Activated naive CD4-positive, alpha-beta T cell treated with anti-CD3 and anti-CD28 coated beads, Interleukin-2, amount 10 ng/mL, durations not matched to agents 7 days and 5 days (primary cell): ENCODE measurements around the gene SGTB.
A peak's percentile ranks its signal among the peaks of the same experiment; 100 is the strongest.
"Not testable (repeated sequence)": the region's sequence is repeated elsewhere in the genome, so short reads cannot be mapped to it uniquely, and the experiment has no call there.

ENCODE experiments used
- CTCF ChIA-PET: fragments of 350-600 bp; sonication (Branson Sonifier 250); formaldehyde crosslinking; loops from one replicate; lab custom pipeline; 2021; ENCODE audit warnings: antibody characterized with exemption; lab: Charles Lee
- DNase-seq: peaks from one replicate; pipeline ENCODE4 v3.0.0-alpha.2; 2020
- H3K27ac Mint-ChIP-seq: one replicate; pipeline ENCODE4 v1.8.0; 2021; ENCODE audit warnings: mild to moderate bottlenecking, moderate library complexity, mixed read lengths
- H3K27me3 Mint-ChIP-seq: one replicate; pipeline ENCODE4 v1.8.0; 2021; ENCODE audit warnings: mild to moderate bottlenecking, mixed read lengths
- H3K36me3 Mint-ChIP-seq: one replicate; pipeline ENCODE4 v1.8.0; 2021; ENCODE audit warnings: mixed read lengths
- H3K4me1 Mint-ChIP-seq: one replicate; pipeline ENCODE4 v1.8.0; 2021; ENCODE audit warnings: mixed read lengths
- H3K4me3 Mint-ChIP-seq: one replicate; pipeline ENCODE4 v1.8.0; 2021; ENCODE audit warnings: mild to moderate bottlenecking, moderate library complexity, mixed read lengths
- H3K9me3 Mint-ChIP-seq: one replicate; pipeline ENCODE4 v1.8.0; 2021; ENCODE audit warnings: mixed read lengths

Gene SGTB

DNA sequence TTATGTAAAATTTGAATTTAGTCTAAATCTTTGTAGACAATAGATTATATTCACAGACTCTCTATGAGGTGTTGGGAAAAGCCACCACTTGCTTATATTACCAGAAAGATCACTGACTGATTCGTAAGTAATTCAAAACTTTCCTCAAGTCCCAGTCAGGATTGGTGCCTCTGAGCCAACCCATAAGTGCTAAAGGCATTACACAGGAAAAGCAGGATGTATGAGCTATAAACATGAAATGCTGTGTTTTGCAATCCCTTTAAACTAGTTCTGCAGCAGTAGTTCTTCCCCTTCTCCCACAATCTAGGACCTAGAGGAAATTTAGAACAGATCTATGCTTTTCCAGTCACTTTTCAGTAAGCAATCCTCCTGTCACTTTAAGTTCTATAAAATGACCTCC is 49.1 kb downstream of the SGTB start:
- Mint-ChIP-seq H3K27me3 (no peaks in the 10 kb centered on the region), H3K4me1 (peaks cover 4% of the 10 kb centered on the region), H3K9me3 (no peaks in the 10 kb centered on the region), H3K36me3 (peaks cover 53% of the 10 kb centered on the region), H3K27ac (no peak overlapping the region), H3K4me3 (no peak overlapping the region)
- CTCF ChIA-PET, result no interaction called here
- no peak for DNase-seq

DNA sequence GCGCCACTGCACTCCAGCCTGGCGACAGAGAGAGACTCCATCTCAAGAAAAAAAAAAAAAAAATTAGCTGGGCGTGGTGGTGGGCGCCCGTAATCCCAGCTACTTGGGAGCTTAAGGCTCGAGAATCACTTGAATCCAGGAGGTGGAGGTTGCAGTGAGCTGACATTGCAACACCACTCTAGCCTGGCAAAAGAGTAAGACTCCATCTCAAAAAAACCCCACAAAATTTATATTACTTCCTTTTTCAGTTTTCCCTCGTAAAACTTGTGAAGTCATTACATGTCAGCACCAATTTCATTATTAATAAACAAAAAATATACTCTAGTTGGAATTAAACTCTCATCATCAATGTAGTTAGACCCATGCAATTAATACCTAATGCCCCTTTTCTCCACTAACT is 53.2 kb downstream of the SGTB start:
- H3K36me3 Mint-ChIP-seq, result peaks cover 30% of the 10 kb centered on the region
- no peaks in the 10 kb centered on the region for H3K9me3 Mint-ChIP-seq
- H3K4me1 Mint-ChIP-seq, result no peaks in the 10 kb centered on the region
- H3K27ac Mint-ChIP-seq, result no peak overlapping the region
- no peak overlapping the region for H3K4me3 Mint-ChIP-seq
- no peaks in the 10 kb centered on the region for H3K27me3 Mint-ChIP-seq
- no peak for DNase-seq
- CTCF ChIA-PET, result no interaction called here

DNA sequence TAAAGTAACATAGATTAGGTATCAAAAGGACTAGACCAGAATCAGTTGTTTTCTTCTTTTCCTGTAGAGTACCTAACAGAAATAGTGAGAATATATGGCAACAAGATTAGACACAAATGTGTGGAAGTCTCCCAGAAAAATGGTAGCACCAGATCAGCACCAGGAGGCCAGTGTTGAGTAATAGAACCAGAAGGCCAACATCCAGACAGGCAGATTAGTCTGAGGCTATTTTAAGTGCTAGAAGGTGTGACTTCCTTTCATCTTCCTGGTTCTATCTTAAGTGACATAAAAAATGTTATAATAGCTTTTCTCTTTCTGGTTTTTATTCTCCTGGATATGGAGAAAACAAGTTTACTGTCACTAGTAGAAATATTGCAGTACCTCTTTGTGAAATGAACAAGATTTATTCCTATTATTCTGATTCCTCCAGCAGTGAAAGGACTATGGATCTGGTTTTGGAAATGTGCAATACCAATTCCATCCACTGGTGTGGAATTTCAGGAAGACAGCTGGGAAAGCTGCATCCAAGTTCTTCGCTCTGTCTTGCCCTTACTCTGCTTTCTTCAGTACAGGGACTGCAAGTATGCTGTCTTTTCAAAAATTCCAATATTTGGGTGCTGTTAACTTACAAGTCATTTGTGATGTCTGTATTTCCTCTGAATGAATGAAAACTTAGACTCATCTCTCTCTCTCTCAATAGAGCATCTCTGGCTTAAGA is 57.9 kb downstream of the SGTB start:
- H3K27ac Mint-ChIP-seq, result no peak overlapping the region
- H3K4me1 Mint-ChIP-seq, result no peaks in the 10 kb centered on the region
- H3K36me3 Mint-ChIP-seq, result peaks cover 29% of the 10 kb centered on the region
- no peaks in the 10 kb centered on the region for H3K9me3 Mint-ChIP-seq
- no peak overlapping the region for H3K4me3 Mint-ChIP-seq
- no peak for DNase-seq
- CTCF ChIA-PET, result no interaction called here
- H3K27me3 Mint-ChIP-seq, result no peaks in the 10 kb centered on the region

DNA sequence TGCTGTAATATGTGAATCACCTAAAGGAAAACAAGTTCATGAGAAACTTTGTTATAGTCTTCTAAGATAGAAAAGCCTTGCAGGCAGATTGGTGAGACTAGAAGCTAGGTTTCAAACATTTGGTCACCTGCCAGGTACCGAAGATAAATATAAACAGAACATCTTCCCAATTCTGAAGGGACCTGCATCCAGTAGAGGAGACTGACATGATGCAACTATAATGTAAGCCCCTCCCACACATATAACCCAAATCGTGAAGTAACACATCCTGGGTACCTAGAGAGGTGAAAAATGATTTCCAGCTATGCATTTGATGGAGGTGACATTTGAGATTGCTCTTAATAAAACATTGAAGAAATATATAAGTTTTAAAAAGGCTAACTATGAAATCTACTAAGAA is 67.2 kb downstream of the SGTB start:
- Mint-ChIP-seq H3K36me3 (peaks cover 18% of the 10 kb centered on the region), H3K4me1 (no peaks in the 10 kb centered on the region), H3K4me3 (no peak overlapping the region), H3K27ac (no peak overlapping the region), H3K27me3 (no peaks in the 10 kb centered on the region), H3K9me3 (no peaks in the 10 kb centered on the region)
- DNase-seq, result no peak
- CTCF ChIA-PET, result no interaction called here

DNA sequence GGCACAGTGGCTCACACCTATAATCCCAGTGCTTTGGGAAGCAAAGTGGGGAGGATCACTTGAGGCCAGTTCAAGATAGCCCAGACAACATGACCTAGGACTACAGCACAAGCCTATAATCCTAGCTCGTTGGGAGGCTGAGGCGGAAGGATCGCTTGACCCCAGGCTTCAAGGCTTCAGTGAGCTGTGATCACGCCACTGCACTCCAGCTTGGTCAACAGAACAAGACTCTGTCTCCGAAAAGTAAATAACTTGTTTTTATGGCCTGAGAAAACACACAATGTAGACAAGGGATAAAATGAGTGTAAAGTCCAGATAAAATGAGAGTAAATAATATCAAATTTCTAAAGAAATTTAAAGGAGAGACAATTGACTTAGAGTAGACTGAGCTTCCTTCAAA is 70.8 kb downstream of the SGTB start:
- no peak overlapping the region for H3K4me3 Mint-ChIP-seq
- H3K9me3 Mint-ChIP-seq, result no peaks in the 10 kb centered on the region
- no peaks in the 10 kb centered on the region for H3K4me1 Mint-ChIP-seq
- DNase-seq, result no peak
- H3K36me3 Mint-ChIP-seq, result peaks cover 15% of the 10 kb centered on the region
- no peaks in the 10 kb centered on the region for H3K27me3 Mint-ChIP-seq
- no peak overlapping the region for H3K27ac Mint-ChIP-seq
- CTCF ChIA-PET, result no interaction called here

DNA sequence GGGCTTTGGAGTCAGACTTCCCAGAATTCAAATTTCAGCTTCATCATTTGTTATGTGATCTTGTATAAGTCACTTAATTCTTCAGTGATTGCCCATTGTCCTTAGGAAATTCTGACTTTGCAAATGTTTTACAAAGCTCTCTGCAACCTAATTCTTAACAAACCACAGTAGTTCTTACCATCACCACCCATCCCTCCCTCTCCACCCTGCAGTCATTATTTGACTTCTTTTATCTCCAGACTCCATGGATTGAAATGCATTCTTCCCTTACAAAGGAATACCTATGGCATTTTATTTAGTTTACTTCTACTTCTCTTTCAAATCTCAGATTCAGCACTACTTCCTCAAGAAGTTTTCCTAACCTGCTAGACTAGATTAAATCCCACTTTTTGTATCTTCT is 74.0 kb downstream of the SGTB start:
- Mint-ChIP-seq H3K27me3 (no peaks in the 10 kb centered on the region), H3K9me3 (no peaks in the 10 kb centered on the region), H3K4me1 (no peaks in the 10 kb centered on the region), H3K36me3 (peaks cover 14% of the 10 kb centered on the region), H3K4me3 (no peak overlapping the region), H3K27ac (no peak overlapping the region)
- DNase-seq, result no peak
- CTCF ChIA-PET, result no interaction called here

DNA sequence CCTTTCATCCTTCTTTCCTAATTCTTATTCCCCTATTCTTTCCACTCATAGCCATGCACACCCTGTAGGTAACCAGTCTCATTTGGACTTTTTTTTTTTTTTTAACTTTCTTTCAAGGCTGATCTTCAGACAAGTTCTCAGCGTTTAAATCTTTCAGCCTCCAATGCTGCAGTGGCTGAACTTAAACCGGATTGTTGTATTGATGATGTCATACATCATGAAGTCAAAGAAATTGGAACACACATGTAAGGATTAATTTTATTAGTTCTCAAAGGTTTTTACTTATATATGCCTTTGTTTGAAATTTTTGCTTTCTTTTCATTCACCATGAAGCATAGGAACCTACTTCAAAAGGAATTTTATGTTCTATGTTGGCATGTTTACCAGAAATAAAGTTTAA is 75.0 kb downstream of the SGTB start:
- Mint-ChIP-seq H3K4me1 (no peaks in the 10 kb centered on the region), H3K27ac (no peak overlapping the region), H3K9me3 (no peaks in the 10 kb centered on the region), H3K27me3 (no peaks in the 10 kb centered on the region), H3K4me3 (no peak overlapping the region), H3K36me3 (peaks cover 12% of the 10 kb centered on the region)
- CTCF ChIA-PET, result no interaction called here
- DNase-seq, result no peak

DNA sequence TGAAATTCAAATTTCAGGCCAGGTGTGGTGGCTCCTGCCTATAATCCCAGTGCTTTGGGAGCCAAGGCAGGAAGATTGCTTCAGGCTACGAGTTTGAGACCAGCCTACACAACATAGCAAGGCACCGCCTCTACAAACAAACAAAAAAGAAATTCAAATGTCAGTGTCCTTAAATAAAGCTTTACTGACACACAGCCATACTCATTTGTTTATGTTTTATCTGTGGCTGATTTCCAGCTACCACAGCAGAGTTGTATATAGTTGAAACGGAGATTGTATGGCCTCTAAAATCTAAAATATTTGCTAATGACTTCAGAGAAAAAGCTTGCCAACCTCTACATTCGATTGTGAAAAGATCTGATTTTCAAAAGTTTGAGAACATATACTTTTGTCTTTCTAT is 81.7 kb downstream of the SGTB start:
- no peak overlapping the region for H3K4me3 Mint-ChIP-seq
- no peaks in the 10 kb centered on the region for H3K4me1 Mint-ChIP-seq
- no peaks in the 10 kb centered on the region for H3K27me3 Mint-ChIP-seq
- no peak overlapping the region for H3K27ac Mint-ChIP-seq
- peaks cover 30% of the 10 kb centered on the region for H3K36me3 Mint-ChIP-seq
- H3K9me3 Mint-ChIP-seq, result no peaks in the 10 kb centered on the region
- CTCF ChIA-PET, result no interaction called here
- no peak for DNase-seq

DNA sequence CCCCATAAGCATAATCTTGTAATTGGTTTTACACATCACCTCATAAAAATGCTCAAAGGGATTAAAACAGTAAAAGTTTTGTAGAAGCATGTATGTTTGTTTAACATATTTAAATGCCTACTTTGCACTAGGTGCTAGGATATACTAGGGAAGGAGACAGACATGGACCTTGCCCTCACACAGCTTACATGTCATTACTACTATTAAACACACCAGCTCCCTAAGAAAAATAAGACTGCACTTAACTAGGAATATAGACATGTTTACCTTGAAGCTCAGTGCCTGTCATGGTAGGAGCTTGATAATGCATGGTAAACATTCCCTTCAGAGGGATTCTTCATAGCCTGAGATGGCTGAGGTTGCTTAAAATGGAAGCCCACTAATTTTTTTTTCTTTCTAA is 90.9 kb downstream of the SGTB start:
- DNase-seq, result no peak
- CTCF ChIA-PET, result no interaction called here
- Mint-ChIP-seq H3K9me3 (no peaks in the 10 kb centered on the region), H3K4me3 (no peak overlapping the region), H3K36me3 (peaks cover 8% of the 10 kb centered on the region), H3K27ac (no peak overlapping the region), H3K4me1 (peaks cover 17% of the 10 kb centered on the region), H3K27me3 (no peaks in the 10 kb centered on the region)

DNA sequence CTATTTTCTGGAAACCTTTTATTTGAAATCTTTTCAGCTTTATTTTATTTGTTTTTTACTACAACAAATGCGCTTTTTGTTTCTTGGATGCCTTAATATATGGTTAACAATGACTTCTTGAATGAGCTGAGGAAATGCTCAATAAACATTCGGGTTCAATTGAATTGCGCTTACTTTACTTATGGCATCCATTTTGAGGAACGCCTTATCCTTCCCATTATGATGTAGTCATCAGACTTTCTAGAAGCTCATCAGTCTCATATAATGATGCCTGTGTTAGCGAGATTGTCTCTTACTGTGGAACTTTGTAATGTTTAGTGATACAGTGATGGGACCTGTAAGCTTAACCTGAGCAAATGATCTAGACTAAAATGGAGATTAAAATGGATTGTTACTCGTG is 96.2 kb downstream of the SGTB start:
- DNase-seq, result no peak
- Mint-ChIP-seq H3K9me3 (no peaks in the 10 kb centered on the region), H3K36me3 (peaks cover 6% of the 10 kb centered on the region), H3K4me1 (peaks cover 41% of the 10 kb centered on the region), H3K27ac (peak overlapping the region; percentile 98), H3K27me3 (no peaks in the 10 kb centered on the region), H3K4me3 (peak overlapping the region; percentile 93)
- CTCF ChIA-PET, result no interaction called here

DNA sequence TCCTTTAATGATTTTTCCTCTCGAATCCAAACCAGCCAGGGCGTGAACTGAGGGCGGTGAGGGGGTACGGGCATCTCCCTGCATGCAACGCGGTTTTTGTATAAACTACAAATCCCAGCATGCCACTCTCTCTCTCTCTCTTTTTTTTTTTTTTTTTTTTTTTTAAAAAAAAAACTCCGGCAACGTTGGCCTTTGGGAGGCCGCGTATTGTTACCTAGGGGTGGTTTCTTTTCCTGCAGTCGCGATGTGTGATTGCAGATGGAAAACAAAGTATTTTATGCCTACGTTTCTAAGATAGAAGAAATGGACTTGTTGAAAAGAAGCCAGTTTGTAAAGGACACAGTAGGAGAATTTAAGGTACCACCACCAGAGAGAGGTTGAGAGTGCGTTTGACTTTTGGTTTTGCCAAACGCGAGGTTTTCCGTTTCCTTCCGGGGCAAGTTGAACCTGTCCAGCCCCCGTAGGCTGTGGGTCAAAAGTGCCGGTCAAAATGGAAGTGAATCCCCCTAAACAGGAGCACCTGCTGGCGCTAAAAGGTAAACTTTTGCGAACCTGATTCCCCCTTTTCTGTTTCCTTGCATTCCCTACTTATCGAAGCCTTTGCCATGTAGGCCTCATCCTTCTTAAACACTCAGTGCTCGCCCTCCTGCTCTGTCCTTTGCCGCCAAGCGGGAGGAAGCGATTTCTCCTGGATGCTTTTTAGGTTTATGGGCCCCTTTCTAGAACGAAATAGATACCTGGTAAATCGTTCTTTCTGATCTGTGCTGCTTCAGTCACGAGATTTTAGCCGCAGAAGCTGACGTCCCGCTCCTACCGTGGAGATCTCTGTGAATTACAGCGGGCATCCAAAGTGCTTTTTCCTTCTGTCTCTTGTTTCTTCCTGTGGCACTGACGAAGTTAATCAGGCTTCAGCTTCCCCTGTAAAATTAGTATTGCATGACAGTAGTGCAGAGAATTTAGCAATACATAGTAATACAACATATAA is 97.0 kb downstream of the SGTB start, which contains the start of the genes SHLD3 and TRAPPC13:
TSS of gene SHLD3 (plus strand) at position 457 of the 985 bp plus-strand sequence. CDS start 4,561 bp downstream, outside the sequence.
TSS of gene TRAPPC13 (plus strand) at position 457 of the 985 bp plus-strand sequence. CDS start at position 491, 34 bp downstream.
- CTCF ChIA-PET, result interaction anchor here (1.0 to 1.2 kb wide), 2 partner anchors 62 to 96 kb away, joined by 3 to 4 read pairs; partner anchors contain the start of genes CENPK and PPWD1
- H3K27ac Mint-ChIP-seq, result peak within 1 kb of the TSS; percentile 98
- H3K4me1 Mint-ChIP-seq, result peaks cover 41% of the 10 kb centered on the region

DNA sequence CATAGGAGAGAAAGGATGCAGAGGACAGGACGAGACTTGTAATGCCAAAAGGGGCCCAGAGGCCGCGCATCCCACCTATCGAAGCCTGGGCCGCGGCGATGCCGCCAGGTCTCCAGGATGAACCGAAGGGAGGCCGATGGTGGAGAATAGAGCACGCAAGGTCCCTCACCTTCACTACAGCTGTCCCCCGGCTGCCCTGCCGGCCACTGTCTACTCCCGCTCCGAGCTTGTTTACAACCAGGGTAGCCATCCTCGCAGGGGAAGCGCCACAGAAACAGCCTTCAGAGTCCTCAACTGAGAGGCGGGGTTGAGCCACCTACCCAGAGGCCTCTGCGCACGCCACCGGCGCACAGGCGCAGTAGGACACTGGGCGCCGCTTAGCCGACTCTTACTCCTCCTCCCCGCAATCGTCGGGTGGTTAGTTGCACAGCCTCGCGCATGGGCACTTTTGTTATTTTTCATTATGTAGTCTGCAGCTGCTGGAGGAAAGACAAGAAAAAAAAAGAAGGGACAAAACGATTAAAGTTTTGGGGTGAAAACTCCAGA is 97.8 kb downstream of the SGTB start, which contains the start of gene TRIM23:
TSS of gene TRIM23 (minus strand) at position 309 of the 546 bp plus-strand sequence. CDS start at position 250, 59 bp downstream.
- H3K4me1 Mint-ChIP-seq, result peaks cover 39% of the 10 kb centered on the region
- H3K4me3 Mint-ChIP-seq, result peak within 1 kb of the TSS; percentile 93
- H3K9me3 Mint-ChIP-seq, result no peaks in the 10 kb centered on the region
- H3K27me3 Mint-ChIP-seq, result no peaks in the 10 kb centered on the region
- CTCF ChIA-PET, result interaction anchor here (0.9 to 1.2 kb wide), 4 partner anchors 33 to 107 kb away, joined by 3 to 4 read pairs (median 3); partner anchors contain the start of genes CENPK and PPWD1
- DNase-seq, result peak; percentile 94
- H3K27ac Mint-ChIP-seq, result peak within 1 kb of the TSS; percentile 98
- H3K36me3 Mint-ChIP-seq, result peaks cover 1% of the 10 kb centered on the region

More for the DNA sequence above, 97.0 kb downstream of the SGTB start, which contains the start of the genes SHLD3 and TRAPPC13:
- DNase-seq, result peak; percentile 89
- Mint-ChIP-seq H3K27me3 (no peaks in the 10 kb centered on the region), H3K36me3 (peaks cover 4% of the 10 kb centered on the region), H3K9me3 (no peaks in the 10 kb centered on the region), H3K4me3 (peak within 1 kb of the TSS; percentile 93)

DNA sequence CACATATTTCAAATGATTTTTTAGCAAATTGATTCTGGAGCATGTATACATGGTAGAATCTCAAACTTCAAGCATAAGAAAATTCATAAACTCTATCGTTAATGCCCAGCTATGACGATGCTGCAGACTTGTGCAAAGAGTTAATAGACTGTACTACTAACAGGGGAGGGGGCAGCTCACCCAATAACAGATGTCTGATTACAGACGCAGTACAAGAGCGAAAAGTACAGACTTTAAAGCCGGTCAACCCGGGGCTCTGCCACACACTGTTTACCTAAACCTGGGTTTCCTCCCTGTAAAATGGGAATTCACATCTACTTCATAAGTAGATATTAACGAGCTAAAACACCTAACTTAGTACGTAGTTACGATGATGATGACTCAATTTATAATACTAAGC is 98.4 kb downstream of the SGTB start:
- Mint-ChIP-seq H3K27ac (peak overlapping the region; percentile 98), H3K36me3 (peaks cover 1% of the 10 kb centered on the region), H3K9me3 (no peaks in the 10 kb centered on the region), H3K27me3 (no peaks in the 10 kb centered on the region), H3K4me1 (peaks cover 39% of the 10 kb centered on the region), H3K4me3 (peak overlapping the region; percentile 93)
- DNase-seq, result no peak
- CTCF ChIA-PET, result interaction anchor here (0.9 to 1.2 kb wide), 3 partner anchors 32 to 106 kb away, joined by 3 read pairs; partner anchors contain the start of genes CENPK and PPWD1

DNA sequence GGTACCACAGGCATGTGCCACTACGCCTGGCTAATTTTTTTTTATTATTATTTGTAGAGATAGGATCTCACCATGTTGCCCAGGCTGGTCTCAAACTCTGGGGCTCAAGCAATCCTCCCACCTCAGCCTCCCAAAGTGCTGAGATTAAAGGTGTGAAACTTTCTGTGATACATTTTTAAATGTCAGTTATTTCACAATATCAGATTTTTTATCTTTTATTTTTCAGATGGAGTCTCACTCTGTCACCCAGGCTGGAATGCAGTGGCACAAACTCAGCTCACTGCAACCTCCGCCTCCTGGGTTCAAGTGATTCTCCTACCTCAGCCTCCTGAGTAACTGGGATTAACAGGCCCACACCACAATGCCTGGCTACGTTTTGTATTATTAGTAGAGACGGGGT is 99.9 kb downstream of the SGTB start:
- H3K4me3 Mint-ChIP-seq, result peak overlapping the region; percentile 15
- not testable (repeated sequence) for H3K9me3 Mint-ChIP-seq, H3K27ac Mint-ChIP-seq

More for the DNA sequence above, 99.9 kb downstream of the SGTB start:
- CTCF ChIA-PET, DNase-seq, H3K27me3 Mint-ChIP-seq, H3K36me3 Mint-ChIP-seq: not testable (repeated sequence)
- H3K4me1 Mint-ChIP-seq, result peaks cover 31% of the 10 kb centered on the region
